HEK293 (cell line): ENCODE results near the gene MINDY2.

ENCODE experiments used
- YY1 ChIP-seq: fragments of 450-650 bp; formaldehyde crosslinking; IDR thresholded peaks from 2 replicates; pipeline ENCODE4 v1.5.1; 2018; ENCODE audit warnings: missing biosample characterization, missing genetic modification characterization
- ZNF555 ChIP-seq: fragments of 450-650 bp; formaldehyde crosslinking; conservative IDR thresholded peaks from 2 replicates; pipeline ENCODE4 v1.5.1; 2017; ENCODE audit warnings: missing biosample characterization, mild to moderate bottlenecking, missing genetic modification characterization, inconsistent platforms
- ZSCAN18 ChIP-seq: fragments of 450-650 bp; formaldehyde crosslinking; IDR thresholded peaks from 2 replicates; pipeline ENCODE4 v1.5.1; 2016; ENCODE audit warnings: missing biosample characterization, missing genetic modification characterization

- TF ChIP-seq YY1 (tag by site-specific recombination): no peak
- no peak for TF ChIP-seq ZSCAN18
- TF ChIP-seq ZNF555 (tag by site-specific recombination): no peak
Observed at GRCh38 chr15:58908550-58909309, 137.6 kb downstream of the MINDY2 start.
